ENCODE measurements around the gene RALGAPA2. TPM values are rescaled to one million over a fixed set of nuclear protein-coding genes. Genes with fewer than 3 reads are reported as not detected.

RALGAPA2 gene
- total RNA-seq, 1 experiment from 2014 or later = 9.8 TPM

DNA sequence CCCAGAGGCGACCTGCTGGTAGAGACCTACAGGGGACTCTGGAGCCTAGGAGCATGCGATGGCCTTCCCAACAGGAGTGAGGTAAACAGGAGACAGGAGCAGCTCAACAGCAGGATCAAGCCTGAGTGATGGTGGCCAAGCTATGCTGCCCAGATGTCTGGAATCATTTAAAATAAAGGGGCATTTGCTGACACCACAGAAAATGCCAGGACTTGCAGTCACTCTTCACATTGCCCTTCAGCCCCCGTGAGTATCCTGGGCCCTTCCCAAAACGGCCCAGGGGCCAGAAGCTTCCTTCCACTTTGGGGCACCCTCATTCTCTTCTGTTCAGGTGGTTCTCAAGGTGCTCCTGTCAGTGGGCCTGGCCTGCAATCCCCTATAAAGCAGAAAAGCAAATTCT is 321.3 kb downstream of the RALGAPA2 start:
- Histone ChIP-seq H3F3A (ENCODE audit: low read length, unreplicated experiment) (no peaks in the 10 kb centered on the region), H4K20me1 (ENCODE audit: low read length) (no peaks in the 10 kb centered on the region), H3K9me3 (ENCODE audit: low read length) (no peaks in the 10 kb centered on the region), H3K9ac (ENCODE audit: low read length) (no peak overlapping the region), H3K27me3 (ENCODE audit: low read length) (peaks cover 5% of the 10 kb centered on the region; the same call in 1 of the 2 replicates), H3K4me1 (ENCODE audit: insufficient read depth, low read length) (no peaks in the 10 kb centered on the region), H3K9me2 (replicated peaks; ENCODE audit: low read length) (no peaks in the 10 kb centered on the region), H3K4me2 (ENCODE audit: low read length) (no peak overlapping the region), H3K27ac (ENCODE audit: low read length) (no peak overlapping the region), H2AFZ (ENCODE audit: low read length) (no peak overlapping the region), H3K4me3 (ENCODE audit: low read length) (no peak overlapping the region), H3K36me3 (ENCODE audit: low read depth, low read length) (no peaks in the 10 kb centered on the region), H3K79me2 (ENCODE audit: low read length) (no peaks in the 10 kb centered on the region)
- intact Hi-C loops (cut with micrococcal nuclease) = no loop called here
- TF ChIP-seq EZH2 (IDR thresholded peaks at IDR 0.05; ENCODE audit: low read length, unreplicated experiment) (no peak), EZH2phosphoT487 (IDR thresholded peaks at IDR 0.05; ENCODE audit: borderline replicate concordance, low read length) (no peak)
- TF ChIP-seq, protein P1, sequence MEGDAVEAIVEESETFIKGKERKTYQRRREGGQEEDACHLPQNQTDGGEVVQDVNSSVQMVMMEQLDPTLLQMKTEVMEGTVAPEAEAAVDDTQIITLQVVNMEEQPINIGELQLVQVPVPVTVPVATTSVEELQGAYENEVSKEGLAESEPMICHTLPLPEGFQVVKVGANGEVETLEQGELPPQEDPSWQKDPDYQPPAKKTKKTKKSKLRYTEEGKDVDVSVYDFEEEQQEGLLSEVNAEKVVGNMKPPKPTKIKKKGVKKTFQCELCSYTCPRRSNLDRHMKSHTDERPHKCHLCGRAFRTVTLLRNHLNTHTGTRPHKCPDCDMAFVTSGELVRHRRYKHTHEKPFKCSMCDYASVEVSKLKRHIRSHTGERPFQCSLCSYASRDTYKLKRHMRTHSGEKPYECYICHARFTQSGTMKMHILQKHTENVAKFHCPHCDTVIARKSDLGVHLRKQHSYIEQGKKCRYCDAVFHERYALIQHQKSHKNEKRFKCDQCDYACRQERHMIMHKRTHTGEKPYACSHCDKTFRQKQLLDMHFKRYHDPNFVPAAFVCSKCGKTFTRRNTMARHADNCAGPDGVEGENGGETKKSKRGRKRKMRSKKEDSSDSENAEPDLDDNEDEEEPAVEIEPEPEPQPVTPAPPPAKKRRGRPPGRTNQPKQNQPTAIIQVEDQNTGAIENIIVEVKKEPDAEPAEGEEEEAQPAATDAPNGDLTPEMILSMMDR (conservative IDR thresholded peaks at IDR 0.05; ENCODE audit: low read depth, low read length) = no peak
- ATAC-seq = no peak
- no TSS peak for BruUV-seq (replicated peaks)
- ChIA-PET POLR2A (ENCODE audit: unreplicated experiment) (no interaction called here), CTCF (no interaction called here)
- DNase-seq = no peak

DNA sequence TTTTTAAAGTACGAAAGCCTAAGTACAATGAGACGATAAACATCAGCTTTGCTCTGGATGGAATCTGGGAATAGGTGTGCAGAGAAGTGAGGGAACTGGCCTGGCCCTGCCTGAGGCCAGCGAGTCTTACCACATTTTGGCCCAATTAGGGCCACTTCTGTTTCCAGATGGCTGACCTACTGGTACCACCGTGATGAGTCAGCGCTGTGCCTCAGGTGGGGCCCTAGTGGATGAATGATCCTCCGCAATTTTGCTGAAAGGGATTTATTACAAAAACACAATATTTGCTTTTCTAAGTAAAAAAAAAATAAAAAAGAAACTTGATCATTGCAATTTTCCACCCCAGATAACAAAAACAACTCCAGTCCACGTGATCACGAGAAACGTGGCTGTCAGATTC is 322.1 kb downstream of the RALGAPA2 start:
- Histone ChIP-seq H3K27me3 (ENCODE audit: low read length) (peaks cover 11% of the 10 kb centered on the region), H4K20me1 (ENCODE audit: low read length) (no peaks in the 10 kb centered on the region), H3K27ac (ENCODE audit: low read length) (no peak overlapping the region), H3K79me2 (ENCODE audit: low read length) (no peaks in the 10 kb centered on the region), H3K9ac (ENCODE audit: low read length) (no peak overlapping the region), H2AFZ (ENCODE audit: low read length) (no peak overlapping the region), H3F3A (ENCODE audit: low read length, unreplicated experiment) (no peaks in the 10 kb centered on the region), H3K4me3 (ENCODE audit: low read length) (no peak overlapping the region), H3K9me2 (replicated peaks; ENCODE audit: low read length) (no peaks in the 10 kb centered on the region), H3K4me2 (ENCODE audit: low read length) (no peak overlapping the region), H3K9me3 (ENCODE audit: low read length) (no peaks in the 10 kb centered on the region), H3K4me1 (ENCODE audit: insufficient read depth, low read length) (no peaks in the 10 kb centered on the region), H3K36me3 (ENCODE audit: low read depth, low read length) (no peaks in the 10 kb centered on the region)
- ATAC-seq (no peak), DNase-seq (no peak)
- ChIA-PET CTCF (no interaction called here), POLR2A (ENCODE audit: unreplicated experiment) (no interaction called here)
- TF ChIP-seq EZH2phosphoT487 (IDR thresholded peaks at IDR 0.05; ENCODE audit: borderline replicate concordance, low read length) (no peak), EZH2 (IDR thresholded peaks at IDR 0.05; ENCODE audit: low read length, unreplicated experiment) (no peak)
- TF ChIP-seq, protein P1 (conservative IDR thresholded peaks at IDR 0.05; ENCODE audit: low read depth, low read length) = no peak
- BruUV-seq (replicated peaks) = no TSS peak
- intact Hi-C loops (cut with micrococcal nuclease) = no loop called here

DNA sequence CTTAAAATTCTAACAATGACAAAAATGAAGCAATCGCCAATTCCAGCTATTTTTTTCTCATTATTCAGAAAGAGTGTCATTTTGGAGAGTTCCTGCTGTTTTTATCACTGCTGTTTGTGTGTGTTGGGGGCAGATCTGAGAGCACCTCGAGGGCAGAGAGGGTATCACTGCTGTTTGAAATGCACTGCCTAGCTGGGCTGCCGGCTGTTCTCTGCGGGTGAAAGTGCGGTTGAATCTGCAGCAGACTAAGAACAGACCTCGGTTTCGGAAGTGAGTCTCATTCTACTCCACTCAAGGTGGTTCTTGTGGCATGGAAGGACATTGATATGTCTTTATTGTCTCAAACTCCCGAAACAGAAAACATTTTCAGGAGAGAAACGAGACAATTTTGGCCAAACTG is 326.3 kb downstream of the RALGAPA2 start:
- Histone ChIP-seq H3K79me2 (ENCODE audit: low read length) (no peaks in the 10 kb centered on the region), H3K4me1 (ENCODE audit: insufficient read depth, low read length) (no peaks in the 10 kb centered on the region), H2AFZ (ENCODE audit: low read length) (no peak overlapping the region), H3K9ac (ENCODE audit: low read length) (no peak overlapping the region), H3K27me3 (ENCODE audit: low read length) (peaks cover 38% of the 10 kb centered on the region), H4K20me1 (ENCODE audit: low read length) (no peaks in the 10 kb centered on the region), H3K9me2 (replicated peaks; ENCODE audit: low read length) (no peaks in the 10 kb centered on the region), H3K4me2 (ENCODE audit: low read length) (no peak overlapping the region), H3K4me3 (ENCODE audit: low read length) (no peak overlapping the region), H3K36me3 (ENCODE audit: low read depth, low read length) (no peaks in the 10 kb centered on the region), H3K27ac (ENCODE audit: low read length) (no peak overlapping the region), H3F3A (ENCODE audit: low read length, unreplicated experiment) (no peaks in the 10 kb centered on the region), H3K9me3 (ENCODE audit: low read length) (no peaks in the 10 kb centered on the region)
- ATAC-seq (no peak), DNase-seq (no peak)
- ChIA-PET POLR2A (ENCODE audit: unreplicated experiment) (no interaction called here), CTCF (no interaction called here)
- intact Hi-C loops (cut with micrococcal nuclease) = no loop called here
- TF ChIP-seq EZH2 (IDR thresholded peaks at IDR 0.05; ENCODE audit: low read length, unreplicated experiment) (no peak), EZH2phosphoT487 (IDR thresholded peaks at IDR 0.05; ENCODE audit: borderline replicate concordance, low read length) (no peak)
- TF ChIP-seq, protein P1 (conservative IDR thresholded peaks at IDR 0.05; ENCODE audit: low read depth, low read length) = no peak
- no TSS peak for BruUV-seq (replicated peaks)
